GM18873 (cell line): ENCODE results near the gene INF2.

Source experiments
- ATAC-seq: cut with Tn5 transposase; IDR thresholded peaks from one replicate; pipeline ENCODE4 v1.9.1; 2021; ENCODE audit warnings: mild to moderate bottlenecking, moderate library complexity, moderate number of reproducible peaks; ENCODE audit not compliant: unreplicated experiment, low FRiP score

INF2 gene

GRCh38 chr14:104765517-104765916 is 76.1 kb downstream of the INF2 start:
- no peak for ATAC-seq

- ATAC-seq, result no peak
These were observed 76.9 kb downstream of the INF2 start for GRCh38 chr14:104766256-104766862.

- ATAC-seq, result no peak
These were observed 77.6 kb downstream of the INF2 start for GRCh38 chr14:104766863-104767633.

- no peak for ATAC-seq
These were observed 78.2 kb downstream of the INF2 start for GRCh38 chr14:104767634-104767918.

- no peak for ATAC-seq
These were observed 79.3 kb downstream of the INF2 start for GRCh38 chr14:104768437-104769323.

- ATAC-seq, result no peak
These were observed 80.1 kb downstream of the INF2 start for GRCh38 chr14:104769324-104770071.

GRCh38 chr14:104770072-104770579 is 80.7 kb downstream of the INF2 start:
- no peak for ATAC-seq

- no peak for ATAC-seq
These were observed 81.4 kb downstream of the INF2 start for GRCh38 chr14:104770851-104771272.

- ATAC-seq, result no peak
These were observed 82.0 kb downstream of the INF2 start for GRCh38 chr14:104771374-104771773.
